ENCODE data around the gene CBX1.

Gene CBX1

GRCh38 chr17:48024149-48025039 lies 76.9 kb downstream of the CBX1 start:
- no peak for DNase-seq

GRCh38 chr17:48023400-48024148 lies 77.7 kb downstream of the CBX1 start:
- DNase-seq, result peak; percentile 84

DNA sequence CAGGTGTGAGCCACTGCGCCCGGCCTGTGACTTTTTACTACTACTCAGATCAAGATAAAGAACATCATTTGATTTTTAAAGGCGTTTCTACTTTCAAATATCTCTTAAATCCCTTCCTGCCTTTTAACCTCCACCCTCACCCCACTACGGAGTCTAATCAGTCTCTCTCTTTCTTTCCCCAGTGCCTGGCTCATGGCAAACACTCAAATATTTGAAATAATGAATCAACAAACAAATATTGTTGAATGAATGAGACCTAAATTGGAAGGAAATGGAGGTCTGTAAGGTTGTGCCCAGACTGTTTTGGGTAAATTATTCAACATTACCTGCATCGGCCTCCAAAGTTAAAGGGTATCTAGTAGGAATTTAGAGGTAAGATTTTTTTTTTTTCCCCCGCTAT lies 78.4 kb downstream of the CBX1 start:
- DNase-seq, result no peak

DNA sequence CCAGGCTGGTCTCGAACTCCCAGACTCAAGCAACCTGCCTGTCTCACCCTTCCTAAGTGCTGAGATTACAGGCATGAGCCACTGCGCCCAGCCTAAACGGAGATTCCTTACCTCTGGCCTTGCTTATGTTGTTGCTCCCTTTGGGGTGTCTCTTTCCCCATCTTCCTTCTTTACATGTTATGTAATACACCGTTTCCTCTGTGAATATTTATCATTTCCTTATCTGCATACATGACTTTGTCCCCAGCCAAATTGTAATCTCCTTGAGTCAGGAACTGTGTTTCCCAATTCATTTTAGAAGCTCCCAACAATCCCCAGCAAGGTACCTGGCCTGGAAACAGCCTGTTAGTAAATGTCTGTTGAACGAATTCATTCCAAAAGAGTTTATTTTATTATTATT lies 79.3 kb downstream of the CBX1 start:
- no peak for DNase-seq

Measured in SHP77 treated with DMSO at 0.1 percent for 48 hours (cell line).